ENCODE measurements around the gene ADRB1.

ADRB1 gene

GRCh38 chr10:114095559-114096337 lies 52.1 kb downstream of the ADRB1 start:
- no peak for DNase-seq

Data from suppressor macrophage treated with lipopolysaccharide for 1 hour (primary cell).